ENCODE results near the gene SRSF1.
"Not testable (repeated sequence)": the region's sequence is repeated elsewhere in the genome, so short reads cannot be mapped to it uniquely, and the experiment has no call there.

SRSF1 gene

DNA sequence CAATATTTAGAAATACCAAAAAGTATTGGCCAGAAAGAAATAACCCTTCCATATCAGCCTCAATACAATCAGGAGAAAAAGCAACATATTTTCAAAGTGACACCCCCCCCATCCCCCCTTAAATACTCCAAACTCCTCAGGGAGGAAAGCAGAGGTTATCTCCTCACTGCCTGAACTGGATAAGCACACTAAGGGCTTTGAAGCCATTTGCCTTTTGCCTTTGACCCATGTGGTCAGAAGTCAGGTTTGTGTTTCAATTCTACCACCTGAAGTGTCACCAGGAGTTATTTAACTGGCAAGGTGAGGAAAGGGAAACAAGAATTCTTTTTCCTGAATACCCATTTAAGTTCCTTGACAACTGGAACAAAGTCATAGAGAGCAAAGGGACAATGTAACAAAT, 15.5 kb downstream of the SRSF1 start:
- no peak for DNase-seq (ENCODE audit: extremely low read depth in 1 of 2, low read depth in 1 of 2)

DNA sequence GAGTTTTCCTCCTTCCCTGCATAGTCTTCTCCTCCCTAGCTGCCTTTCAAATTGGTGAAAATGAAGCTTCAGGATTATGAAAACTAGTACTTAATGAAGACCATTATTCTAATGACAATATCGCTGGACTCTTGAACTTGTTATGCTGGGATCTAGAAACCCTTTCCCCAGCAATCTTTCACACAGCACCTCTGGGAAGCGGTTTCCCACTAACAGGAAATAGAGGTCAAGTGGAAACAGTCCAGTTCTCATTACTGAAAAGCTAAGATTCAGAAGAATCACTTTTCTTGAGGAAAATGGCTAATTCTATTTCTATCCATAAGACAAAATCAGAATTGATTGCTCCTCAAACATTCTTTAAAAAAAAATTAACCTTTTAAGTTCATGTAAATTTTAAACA, 17.0 kb downstream of the SRSF1 start:
- no peak for DNase-seq (ENCODE audit: extremely low read depth in 1 of 2, low read depth in 1 of 2)

DNA sequence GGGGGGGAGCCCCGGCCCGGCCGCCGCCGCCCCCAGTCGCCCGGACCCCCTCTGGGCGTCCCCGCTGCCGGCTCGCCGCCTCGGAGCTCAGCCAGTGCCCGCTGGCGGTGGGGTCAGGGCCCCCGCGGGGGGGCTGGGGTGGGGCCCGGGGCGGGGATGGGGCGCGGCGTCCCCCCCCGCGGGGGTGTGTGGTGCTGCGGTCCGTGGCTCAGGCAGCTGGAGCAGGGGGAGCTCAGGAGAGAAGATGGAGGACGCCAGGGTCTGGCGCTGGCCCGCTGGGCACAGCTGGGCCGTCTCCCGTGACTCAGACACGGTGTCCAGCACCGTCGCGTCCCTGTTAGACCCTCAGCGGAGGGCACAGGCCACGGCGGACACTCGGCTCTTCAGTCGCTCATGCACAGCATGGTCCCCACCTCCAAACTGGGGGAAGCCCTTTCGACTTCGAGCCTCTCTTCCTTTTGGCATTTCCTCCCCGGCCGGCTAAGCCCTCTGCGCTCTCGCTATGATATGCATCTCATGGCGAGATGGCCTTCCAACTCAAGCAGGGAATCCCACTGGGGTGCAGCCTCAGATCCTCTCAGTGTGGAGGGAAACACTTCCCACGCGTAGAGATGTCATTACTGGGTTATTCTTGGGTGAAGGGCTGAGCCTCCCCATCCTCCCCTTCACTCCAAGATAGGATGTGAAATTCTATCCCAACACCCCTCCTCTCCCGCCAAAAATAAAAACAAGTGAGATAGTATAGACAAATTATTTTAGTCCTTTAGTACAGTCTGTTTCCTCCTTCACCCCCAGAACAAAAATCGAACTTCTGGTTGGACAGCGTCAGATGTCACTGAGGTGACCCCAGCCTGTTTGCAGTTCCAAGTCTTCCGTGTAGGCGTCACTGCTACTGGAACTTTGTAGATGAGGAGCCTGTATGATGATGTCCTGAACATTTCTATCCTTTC, 18.5 kb downstream of the SRSF1 start:
- DNase-seq (ENCODE audit: extremely low read depth in 1 of 2, low read depth in 1 of 2): peak in 1 of 2 donors; percentile 57

DNA sequence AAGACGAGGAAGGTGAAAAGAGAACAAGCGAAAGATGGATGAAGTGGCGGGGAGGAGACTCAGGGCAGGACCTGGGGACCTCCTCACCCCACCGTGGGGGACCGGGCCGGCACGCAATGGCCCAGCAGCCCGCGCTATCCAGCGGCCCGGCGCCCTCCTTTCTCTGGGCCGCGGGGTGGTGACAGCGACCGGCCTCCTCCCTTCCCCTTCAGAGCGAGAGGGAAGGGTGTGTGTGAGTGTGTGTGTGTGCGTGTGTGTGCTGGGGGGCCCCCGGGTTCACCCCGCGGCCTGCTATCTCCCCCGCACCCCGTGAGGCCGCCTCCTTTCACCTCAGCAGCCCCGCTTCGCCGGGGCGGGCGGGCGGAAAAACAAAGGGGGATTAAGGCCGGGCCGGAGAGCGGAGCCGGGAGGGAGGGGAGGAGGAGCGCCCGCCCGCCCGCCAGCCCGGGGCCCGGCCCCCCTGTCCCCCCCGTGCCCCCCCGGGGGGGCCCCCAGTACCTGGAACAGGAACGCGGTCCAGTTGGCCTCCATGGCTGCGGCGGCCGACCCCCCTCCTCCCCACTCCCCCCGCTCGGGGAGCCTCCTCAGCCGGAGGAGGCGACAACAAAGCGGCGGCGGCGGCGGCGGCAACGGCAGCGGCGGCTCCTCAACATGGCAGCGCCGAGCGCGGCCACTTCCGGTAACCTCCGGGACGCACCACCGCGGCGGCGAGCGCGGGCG, 19.3 kb downstream of the SRSF1 start, which contains the start of gene VEZF1:
Gene VEZF1, minus strand, starts transcription at position 674 of the 720 bp plus-strand sequence. Its CDS starts 143 bp downstream, at position 531.
- DNase-seq (ENCODE audit: extremely low read depth in 1 of 2, low read depth in 1 of 2): peak in 1 of 2 donors; percentile 64

DNA sequence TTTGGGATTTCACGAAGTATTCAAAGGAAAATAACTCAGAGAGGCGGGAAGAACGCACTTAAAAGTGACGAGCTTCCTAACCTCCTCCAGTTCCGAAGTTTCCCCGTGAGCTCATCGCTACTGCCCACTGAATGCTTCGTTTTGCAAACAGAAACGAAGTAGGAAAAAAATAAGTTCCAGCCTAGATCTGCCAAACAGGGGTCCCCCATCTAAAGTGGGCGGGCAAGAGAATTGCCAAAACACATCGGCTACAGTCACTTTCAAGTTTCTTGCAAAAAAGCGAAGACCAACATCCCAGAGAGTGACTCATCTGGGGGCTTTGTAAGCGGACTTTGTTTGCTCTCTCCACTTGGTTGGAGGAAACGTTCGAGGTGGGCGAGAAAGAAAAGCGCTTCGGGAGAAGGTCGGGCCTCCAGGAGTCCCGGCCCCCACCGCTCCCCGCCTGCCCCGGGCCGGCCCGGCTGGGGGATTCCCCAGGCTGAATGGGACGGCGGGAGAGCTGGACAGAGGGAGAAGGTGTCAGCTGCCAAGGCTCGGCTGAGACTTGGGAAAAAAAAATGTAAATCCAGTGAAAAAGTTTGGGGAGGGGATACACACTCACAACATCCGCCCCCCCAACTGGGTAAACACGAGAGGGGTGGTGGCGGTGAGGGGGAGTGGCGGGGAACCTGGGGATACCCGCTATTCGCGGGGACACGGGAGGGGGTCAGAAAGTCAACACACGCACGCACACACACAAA, 20.0 kb downstream of the SRSF1 start:
- peak in 1 of 2 donors; percentile 16 for DNase-seq (ENCODE audit: extremely low read depth in 1 of 2, low read depth in 1 of 2)

DNA sequence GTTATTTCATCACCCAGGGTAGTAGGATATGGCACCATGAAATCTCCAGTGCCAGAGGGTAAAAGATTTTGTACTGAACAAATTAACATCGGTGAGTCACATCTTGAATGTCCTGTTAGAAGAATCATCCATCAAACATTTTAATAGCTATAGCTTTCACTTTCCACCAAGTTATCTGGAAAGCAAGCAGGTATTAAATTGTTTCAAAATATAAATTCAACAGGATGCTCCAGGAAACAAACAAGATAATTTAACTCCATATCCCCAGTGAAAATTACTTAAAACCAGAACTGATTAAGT, 21.4 kb downstream of the SRSF1 start:
- DNase-seq (ENCODE audit: extremely low read depth in 1 of 2, low read depth in 1 of 2): no peak

DNA sequence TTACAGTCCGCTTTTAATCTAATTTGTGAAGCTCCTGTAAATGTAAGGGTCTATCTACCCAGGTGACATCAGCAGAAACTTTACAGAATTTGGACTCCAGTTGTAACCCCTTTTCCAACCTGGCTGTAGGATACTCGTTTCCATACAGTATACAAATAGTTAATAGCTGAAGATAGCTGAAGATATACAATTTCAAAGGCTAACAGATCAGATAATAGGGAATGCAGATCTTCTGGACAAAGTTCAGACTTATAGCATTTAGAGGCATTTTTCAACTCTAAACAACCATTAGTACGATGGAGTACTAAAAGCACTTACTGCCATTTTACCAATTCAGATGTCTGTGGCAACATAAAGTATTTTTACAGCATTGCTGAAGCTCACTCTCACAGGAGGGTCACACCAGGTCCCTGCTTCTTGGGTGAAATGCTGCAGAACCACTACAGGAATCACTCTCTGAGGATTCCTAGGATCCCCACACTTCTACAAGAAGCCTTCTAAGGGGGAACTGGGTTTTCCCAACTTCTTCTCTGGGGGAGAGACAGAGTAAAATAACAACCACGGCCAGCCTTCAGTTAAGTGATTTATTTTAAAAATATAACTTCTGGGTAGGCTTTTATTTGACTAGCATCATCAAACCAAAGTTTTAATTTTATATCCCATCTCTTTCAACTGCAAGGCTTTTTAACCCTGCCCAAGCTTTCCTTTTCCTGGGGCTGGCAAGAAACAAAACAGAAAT, 21.9 kb downstream of the SRSF1 start:
- no peak for DNase-seq (ENCODE audit: extremely low read depth in 1 of 2, low read depth in 1 of 2)

DNA sequence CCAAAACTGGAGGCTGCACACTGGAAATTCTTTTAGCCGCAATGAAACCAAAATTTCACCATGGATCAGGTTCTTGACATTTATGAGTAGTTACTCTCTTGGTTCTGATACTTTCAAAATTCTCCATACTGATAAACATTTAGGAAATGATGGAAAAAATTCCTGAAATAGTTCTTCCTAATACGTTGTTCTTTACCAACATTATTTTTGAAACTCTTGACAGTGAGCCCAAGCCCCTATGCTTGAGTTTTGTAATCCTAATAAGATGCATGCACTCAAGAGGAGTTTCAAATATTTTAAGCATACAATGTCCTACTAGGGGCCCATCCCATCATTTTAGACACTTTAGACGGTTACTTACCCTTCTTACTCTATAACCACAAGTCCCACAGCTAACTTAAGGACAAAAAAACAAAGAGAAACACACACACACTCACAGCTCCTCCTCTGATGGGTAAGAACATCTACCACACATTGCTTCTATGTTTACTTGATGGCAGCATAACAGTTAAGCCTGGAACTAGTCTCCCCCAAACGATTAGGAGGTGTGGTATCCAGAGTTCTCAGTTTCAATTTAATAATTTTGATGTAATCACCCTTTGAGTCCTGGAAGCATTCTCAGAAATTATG, 22.7 kb downstream of the SRSF1 start:
- no peak for DNase-seq (ENCODE audit: extremely low read depth in 1 of 2, low read depth in 1 of 2)

DNA sequence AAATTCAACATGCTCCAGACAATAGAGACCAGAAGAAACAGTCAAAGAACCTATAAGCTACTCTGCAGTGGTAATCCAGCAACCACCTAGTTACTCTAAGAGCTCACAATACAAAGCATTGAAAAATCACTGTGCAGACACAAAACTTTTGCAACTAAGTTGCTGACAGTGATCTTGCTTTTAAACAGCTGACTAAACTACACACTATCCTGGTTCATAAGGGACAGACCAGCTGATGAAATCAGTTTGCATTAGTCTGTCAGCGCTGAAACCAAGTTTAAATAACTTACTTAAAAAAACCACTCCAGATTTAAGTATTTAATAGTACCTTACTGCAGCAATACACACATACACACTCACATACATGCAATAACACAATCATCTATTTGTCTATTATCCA, 23.6 kb downstream of the SRSF1 start:
- DNase-seq (ENCODE audit: extremely low read depth in 1 of 2, low read depth in 1 of 2): no peak

DNA sequence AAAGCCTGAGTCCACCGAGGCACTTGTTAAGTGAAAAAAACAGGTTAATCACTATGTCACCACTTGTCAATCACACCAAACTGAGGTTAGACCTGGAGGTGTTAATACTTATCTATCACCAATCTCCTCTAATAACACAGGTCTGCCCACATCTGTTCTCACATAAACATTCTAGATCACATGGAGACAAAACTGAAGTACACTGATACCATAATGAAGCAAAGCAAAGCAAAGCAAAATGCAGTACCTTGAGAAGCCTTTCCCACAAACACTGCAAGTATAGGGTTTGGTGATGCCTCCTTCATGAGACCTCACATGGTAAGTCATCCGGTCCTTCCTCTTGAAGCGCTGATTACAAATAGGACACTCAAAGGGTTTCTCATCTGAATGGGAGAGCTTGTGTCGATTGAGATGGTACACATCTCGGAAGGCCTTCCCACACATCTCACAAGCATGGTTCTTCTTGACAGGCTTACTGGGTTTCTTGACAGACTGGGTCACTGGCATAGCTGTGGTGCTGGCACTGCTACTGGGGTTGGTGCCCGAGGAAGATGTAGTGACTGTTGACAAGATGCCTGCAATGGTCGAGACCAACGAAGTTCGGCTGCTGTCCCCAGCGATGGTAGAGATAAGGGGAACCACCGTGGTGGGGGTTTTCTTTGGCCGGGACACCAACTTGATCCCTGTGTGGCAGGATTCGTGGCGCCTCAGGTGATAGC, 24.4 kb downstream of the SRSF1 start:
- DNase-seq (ENCODE audit: extremely low read depth in 1 of 2, low read depth in 1 of 2): no peak

DNA sequence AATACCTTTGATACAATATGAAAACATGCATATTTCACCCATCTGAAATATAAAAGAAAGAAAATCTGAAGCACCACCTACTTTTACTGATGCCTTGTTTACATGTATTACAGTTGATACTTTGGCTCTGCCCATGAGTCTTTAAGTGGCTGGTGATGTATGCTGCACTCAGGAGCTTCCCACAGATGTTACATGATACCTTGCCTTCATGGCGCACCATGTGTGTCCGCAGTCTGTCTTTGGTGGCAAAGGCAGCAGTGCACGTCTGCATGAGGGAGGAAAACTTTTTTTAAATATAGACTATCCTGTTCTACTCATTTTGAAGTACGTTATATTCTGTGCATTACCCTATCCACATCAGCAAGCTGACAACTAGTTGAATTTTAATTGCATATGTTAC, 26.5 kb downstream of the SRSF1 start:
- no peak for DNase-seq (ENCODE audit: extremely low read depth in 1 of 2, low read depth in 1 of 2)

DNA sequence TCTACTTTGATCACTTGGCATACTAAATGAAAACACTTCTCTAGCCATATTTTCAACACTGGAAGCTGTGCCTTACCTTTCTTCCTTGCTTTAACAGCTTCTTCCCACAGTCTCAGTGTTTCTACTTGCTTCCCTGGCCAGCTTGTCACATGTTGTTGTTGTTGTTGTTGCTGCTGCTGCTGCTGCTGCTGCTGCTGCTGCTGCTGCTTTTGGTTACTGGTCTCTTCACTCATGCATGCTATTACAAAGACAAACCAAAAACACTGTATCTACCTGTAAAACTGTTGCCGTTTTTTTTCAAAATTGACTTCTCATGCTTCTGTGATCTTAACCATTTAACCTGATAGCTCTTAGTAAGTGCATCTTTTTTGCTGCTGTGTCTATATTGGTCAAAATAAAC, 28.0 kb downstream of the SRSF1 start:
- no peak for DNase-seq (ENCODE audit: extremely low read depth in 1 of 2, low read depth in 1 of 2)

DNA sequence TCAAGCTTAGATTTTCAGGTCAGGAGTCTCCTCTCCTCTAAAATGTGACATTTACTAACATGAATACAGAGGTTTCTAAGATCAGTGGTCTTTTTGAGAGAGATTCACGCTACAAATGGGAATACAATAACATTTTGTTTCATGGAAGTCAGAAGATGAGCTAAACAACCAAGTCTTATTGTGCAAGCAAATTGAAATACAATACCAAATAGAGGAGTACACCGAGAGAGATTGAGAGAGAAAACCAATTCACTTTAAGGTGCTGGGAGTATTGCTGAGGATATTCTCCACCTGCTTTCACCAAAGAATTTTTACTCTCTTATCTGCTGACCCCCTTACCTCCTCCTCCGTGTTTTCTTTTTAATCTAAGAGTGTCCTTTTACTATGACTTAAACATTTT, 30.5 kb downstream of the SRSF1 start:
- DNase-seq (ENCODE audit: extremely low read depth in 1 of 2, low read depth in 1 of 2): no peak

DNA sequence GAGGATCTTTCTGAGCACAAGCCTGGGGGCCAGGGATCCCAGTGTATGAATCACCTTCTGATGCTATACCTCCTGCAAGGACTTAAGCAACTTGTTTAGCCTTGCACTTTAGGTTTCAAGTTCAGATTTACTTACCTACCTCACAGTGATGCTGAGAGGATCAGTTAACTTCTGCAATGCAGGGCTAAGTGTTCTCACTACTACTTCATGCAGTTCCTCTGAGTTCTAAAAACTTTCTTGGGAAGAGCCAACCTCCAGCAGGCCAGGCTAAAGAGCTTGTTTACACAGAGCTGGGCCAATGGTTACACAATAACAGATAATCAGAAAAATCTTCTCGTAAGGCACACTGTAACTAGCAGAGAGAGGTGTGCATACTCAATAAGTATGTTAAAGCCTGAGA, 32.0 kb downstream of the SRSF1 start:
- no peak for DNase-seq (ENCODE audit: extremely low read depth in 1 of 2, low read depth in 1 of 2)

DNA sequence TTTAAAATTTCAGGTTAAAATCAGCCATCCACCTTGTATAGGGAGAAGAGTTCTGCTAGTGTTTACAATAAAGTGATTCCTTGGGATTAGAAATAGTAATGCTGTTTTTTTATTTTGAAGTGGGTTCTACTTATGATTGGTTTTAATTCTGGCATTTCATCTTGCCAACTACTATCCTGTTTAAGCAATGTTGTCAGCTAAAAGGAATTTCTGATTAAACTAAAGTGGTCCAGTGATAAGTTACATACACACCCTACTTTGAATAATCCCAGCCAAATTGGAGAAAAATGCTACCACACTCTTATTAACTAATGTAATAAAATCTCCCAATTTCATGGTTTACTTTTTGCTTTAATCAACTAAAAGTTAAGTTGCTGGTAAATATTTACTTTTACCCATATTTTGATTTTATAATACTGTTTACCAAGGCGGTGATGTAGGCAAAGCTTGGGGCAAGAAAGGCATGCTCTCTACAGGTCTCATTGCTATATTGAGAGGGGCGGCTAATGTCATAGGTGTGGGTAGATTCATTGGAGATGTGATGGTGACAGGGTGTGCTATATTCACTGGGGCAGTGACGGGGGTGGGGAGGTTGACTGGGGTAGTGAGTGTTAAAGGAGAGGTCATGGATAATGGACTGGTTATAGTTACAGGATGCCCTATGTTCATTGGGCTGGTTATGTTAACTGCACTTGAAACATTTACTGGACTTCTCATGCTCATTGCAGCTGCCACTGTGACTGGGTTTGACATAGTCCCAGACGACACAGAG, 32.8 kb downstream of the SRSF1 start:
- not testable (repeated sequence) for DNase-seq (ENCODE audit: extremely low read depth in 1 of 2, low read depth in 1 of 2)

DNA sequence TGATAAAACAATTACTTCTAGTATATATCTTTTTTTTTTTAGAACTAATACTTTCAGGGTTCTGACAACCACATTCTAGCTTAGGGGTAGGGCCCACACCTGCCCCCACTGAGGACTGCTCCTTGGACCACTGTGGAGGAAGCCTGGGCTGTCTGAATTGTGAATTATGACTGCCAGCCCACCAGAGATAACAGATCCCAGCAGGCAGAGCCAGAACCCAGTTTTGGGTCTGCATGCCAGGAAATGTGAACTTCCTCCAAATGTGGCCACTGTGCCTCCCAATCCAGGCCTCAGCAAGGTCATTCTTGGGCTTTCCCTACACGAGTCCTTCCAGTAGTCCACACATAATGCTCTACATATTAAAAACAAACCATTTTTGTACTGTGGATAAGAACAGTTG, 34.9 kb downstream of the SRSF1 start:
- DNase-seq (ENCODE audit: extremely low read depth in 1 of 2, low read depth in 1 of 2): no peak

DNA sequence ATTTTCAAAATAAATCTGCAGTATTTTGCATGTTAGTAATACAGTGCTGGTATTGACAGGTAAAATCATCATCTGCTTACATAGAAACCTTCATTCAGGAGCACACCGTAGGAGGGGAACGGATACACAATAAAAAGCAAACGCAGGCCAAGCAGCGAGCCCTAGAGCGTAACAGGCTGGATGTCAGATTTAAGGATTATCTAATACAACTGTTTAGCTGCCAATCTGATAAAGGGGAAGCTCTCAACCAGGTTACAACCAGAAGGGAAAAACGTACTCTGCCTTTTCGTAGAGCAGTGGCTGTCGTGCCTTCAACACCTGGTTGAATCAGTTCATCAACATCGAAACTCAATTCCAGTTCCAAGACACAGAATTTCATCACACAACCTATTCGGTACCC, 35.5 kb downstream of the SRSF1 start:
- DNase-seq (ENCODE audit: extremely low read depth in 1 of 2, low read depth in 1 of 2): no peak

DNA sequence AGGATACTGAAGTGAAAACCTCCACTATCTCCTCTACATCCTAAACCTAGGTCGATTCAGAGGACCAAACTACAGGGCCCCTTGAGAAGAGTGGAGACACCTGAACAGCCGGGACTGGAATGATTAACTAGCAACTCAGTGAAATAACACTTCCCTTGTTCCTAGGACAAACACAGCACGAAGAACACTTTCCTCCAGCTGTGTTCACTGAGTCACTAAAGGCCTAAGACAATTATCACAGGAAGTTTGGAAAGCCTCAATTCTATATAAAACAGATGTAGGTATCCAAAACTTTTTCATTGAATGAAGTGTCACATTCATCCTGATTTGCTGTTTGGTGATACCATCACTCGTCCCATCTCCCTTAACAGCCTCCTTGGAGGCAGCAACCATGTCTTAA, 36.3 kb downstream of the SRSF1 start:
- DNase-seq (ENCODE audit: extremely low read depth in 1 of 2, low read depth in 1 of 2): no peak

DNA sequence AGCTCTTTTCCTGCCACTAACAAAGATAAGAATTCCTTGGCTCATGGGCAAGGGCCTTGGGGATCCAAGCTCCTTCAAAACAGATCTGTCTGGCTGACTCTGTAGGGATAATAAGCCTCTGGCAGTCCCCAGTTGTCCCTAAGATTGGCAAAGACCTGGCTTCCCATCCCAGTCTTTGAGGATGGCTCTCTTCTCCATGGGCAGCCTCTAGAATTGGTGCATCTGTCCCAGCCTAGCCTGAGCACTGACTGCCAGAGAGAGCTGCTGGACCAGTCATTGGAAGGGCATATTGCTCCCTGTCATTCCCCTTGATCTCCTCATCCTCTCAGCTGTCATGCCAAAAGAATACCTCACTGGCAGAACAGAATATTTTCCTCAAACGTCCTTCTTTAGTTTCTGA, 38.6 kb downstream of the SRSF1 start:
- DNase-seq (ENCODE audit: extremely low read depth in 1 of 2, low read depth in 1 of 2): no peak

Data from activated CD8-positive, alpha-beta memory T cell treated with anti-CD3 and anti-CD28 coated beads for 1 hour (primary cell).